ENCODE measurements around the gene B4GALT3.
A peak's percentile ranks its signal among the peaks of the same experiment; 100 is the strongest.

Gene B4GALT3

GRCh38 chr1:161162052-161162451 is 15.3 kb downstream of the B4GALT3 start:
- DNase-seq (ENCODE audit: low read depth): no peak

DNA sequence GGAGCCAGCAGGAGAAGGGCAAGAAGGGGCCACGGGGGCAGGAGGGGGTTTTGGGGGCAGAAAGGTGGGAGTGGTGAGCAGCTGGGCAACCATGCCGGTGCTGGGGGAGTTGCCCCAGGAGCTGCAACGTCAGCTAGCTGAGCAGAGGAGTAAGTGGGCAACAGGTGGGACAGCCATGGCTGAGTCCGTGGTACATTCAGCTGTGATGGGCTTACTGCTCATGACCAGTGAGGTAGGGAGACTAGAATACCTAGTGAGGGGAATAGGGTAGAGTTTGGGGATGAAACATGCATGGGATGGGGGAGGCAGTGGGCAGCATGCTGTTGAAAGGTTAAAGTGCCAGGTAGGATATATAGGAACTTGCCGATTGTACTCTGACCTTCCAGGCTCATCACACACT is 15.7 kb downstream of the B4GALT3 start:
- DNase-seq (ENCODE audit: low read depth): no peak

DNA sequence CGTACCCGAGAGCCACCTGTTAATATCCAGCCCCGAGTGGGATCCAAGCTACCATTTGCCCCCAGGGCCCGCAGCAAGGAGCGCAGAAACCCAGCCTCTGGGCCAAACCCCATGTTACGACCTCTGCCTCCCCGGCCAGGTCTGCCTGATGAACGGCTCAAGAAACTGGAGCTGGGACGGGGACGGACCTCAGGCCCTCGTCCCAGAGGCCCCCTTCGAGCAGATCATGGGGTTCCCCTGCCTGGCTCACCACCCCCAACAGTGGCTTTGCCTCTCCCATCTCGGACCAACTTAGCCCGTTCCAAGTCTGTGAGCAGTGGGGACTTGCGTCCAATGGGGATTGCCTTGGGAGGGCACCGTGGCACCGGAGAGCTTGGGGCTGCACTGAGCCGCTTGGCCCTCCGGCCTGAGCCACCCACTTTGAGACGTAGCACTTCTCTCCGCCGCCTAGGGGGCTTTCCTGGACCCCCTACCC is 16.6 kb downstream of the B4GALT3 start:
- DNase-seq (ENCODE audit: low read depth): no peak

GRCh38 chr1:161159913-161160243 is 17.4 kb downstream of the B4GALT3 start:
- DNase-seq (ENCODE audit: low read depth): no peak

DNA sequence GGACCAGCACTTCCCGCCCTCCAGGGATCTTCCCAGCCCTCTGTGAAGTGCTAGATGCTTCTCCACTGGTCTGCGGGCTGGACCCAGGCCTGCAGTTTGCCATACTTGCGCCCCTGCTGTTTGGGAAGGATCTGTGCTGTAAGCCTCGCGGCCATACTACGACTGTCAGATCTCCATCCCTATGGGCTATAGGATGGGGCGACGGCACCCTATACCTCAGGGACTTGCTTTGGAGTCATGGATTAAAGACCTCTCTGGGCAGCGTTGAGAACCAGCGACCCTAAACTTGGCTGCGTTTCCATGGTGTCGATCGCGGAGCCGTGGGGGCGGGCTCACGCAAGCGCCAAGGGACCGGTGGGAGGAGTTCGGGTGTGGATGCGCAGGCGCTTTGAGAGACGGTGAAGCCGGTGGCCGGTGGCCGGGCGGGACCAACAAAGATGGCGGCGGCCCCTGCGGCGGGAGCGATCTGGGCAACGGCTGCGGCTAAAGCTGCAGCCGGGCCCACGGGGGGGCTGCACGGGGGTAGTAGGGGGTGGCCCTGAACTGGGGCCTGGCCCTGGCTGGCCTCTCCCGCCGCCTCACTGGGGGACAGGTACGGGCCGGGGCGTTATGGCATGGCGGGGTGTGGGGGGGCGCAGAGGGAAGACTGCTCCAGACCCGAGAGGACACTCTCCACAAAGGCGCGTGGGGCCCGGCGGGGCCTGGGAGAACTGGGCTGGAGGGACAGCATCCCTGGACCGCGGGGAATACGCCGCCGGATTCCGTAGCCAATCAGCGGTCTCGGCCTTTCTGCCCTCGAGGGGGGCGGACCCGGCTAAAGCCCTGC is 18.0 kb downstream of the B4GALT3 start, which contains the start of gene USP21:
USP21 (plus strand) TSS at position 414 of the 826 bp plus-strand sequence. CDS start 1,141 bp downstream, outside the sequence.
- peak; percentile 86 for DNase-seq (ENCODE audit: low read depth)

- no peak for DNase-seq (ENCODE audit: low read depth)
Measured at GRCh38 chr1:161158316-161159010, 18.8 kb downstream of the B4GALT3 start.

- DNase-seq (ENCODE audit: low read depth): no peak
Measured at GRCh38 chr1:161157867-161158266, 19.4 kb downstream of the B4GALT3 start.

- no peak for DNase-seq (ENCODE audit: low read depth)
Measured at GRCh38 chr1:161153682-161154337, 23.5 kb downstream of the B4GALT3 start, which contains the start of gene UFC1. Gene UFC1, plus strand, starts transcription at chr1:161153978. Its CDS starts 20 bp downstream, at chr1:161153998.

DNA sequence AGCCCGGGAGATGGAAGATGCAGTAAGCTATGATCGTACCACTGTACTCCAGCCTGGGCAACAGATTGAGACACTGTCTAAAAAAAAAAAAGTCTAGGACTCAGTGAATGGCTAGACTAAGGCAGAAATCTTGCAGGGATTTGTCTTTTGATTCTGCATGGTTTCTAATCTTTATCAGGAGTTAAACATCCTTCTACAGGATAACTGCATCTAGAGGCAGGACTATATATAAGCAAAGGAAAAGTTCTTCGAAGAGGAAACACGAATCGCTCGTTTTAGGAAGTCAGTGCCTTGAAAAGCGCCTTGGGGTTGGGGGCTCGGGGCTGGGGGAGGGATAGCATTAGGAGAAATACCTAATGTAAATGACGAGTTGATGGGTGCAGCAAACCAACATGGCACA is 24.1 kb downstream of the B4GALT3 start:
- no peak for DNase-seq (ENCODE audit: low read depth)

- DNase-seq (ENCODE audit: low read depth): no peak
Measured at GRCh38 chr1:161145832-161146231, 31.5 kb downstream of the B4GALT3 start.

DNA sequence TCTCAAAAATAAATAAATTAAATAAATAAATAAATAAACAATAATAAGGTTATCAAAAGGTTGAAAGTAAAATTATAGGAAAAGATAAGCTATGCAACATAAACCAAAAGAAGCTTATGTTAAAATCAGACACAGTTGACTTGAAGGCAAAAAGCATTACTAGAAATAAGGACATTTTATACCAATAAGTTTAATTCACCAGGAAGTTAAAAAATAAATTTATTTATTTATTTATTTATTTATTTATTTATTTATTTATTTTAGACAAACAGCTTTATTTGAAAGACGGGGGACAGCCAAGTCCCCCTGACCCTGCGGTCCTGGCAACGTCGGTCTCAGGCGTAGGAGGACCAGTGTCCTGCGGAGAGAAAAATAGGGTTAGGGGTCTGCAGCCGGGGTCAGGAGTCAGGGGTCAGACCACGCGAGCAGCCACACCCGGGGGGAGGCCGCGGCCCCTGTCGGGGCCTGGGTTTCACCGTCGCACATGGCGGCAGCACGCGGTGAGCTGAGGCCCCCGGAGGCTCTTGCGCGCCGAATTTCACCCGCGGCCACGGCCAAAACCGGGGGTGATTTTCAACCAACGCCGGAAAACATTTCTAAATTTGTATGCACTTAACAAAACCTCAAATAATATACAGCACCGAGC is 36.4 kb downstream of the B4GALT3 start:
- no peak for DNase-seq (ENCODE audit: low read depth)

GRCh38 chr1:161139766-161140165 is 37.5 kb downstream of the B4GALT3 start:
- no peak for DNase-seq (ENCODE audit: low read depth)

DNA sequence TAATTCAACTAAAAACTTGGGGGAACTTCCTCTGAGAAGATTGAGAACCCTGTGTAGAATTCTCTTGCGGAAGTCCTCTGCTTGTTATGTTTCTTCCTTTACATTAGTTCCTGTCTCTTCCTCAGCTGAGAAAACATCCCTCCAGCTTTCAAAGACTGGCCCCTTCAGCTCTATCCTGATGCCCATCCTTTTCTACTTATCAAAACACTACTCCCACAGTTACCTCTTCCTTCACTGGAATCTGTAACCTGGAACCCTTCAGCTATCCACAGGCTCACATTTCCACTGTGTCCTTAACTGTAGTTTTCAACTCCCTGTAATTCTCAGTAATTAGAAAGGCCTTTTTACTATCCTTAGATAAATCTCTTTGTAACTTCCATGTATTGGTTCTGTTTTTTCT is 38.9 kb downstream of the B4GALT3 start:
- DNase-seq (ENCODE audit: low read depth): no peak

DNA sequence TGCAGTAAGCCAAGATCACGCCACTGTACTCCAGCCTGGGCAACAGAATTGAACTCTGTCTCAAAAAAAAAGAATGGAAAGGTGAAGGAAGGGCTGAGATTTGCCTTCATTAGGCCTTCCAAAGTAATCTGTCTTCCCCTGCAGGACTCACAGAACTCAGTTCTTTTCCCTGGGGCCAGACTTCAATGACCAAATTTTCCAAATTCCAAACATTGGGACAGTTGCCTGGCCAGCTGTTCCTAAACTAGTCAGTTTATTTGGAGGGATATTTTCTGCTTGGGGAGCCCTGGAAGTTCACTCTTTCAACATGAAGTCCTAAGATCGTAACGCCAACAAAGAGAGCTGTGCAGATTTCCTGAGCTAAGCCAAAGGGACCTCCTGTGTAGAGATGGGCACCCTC is 39.4 kb downstream of the B4GALT3 start:
- no peak for DNase-seq (ENCODE audit: low read depth)

DNA sequence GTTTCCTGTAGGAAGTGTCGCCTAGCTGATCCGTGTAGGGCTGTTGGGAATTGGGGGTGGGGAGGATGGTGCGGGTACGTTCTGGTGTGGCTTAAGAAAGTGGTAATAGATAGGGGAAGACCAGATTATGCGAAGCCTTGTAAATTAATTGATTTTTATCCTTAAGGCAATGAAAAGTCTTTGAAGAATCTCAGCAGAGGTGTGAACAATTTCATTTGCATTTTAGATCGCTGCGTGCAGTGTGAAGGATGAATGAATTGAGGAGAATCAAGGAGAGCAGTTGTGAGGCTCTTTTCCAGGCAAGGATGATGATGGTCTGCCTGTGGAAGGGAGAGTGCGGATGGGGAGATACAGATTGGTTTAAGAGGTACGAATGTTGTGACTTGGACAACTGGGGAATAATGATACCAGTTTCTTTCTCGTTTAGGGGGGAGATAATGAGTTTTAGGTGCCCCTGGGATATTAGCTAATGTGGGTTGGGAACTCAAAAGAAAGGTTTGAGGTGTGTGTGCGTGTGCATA is 44.0 kb downstream of the B4GALT3 start:
- no peak for DNase-seq (ENCODE audit: low read depth)

- peak; percentile 70 for DNase-seq (ENCODE audit: low read depth)
Measured at GRCh38 chr1:161132410-161133219, 44.7 kb downstream of the B4GALT3 start, which contains the start of gene DEDD. Gene DEDD, minus strand, starts transcription at chr1:161132667. Its CDS starts 8,205 bp downstream, at chr1:161124462.

GRCh38 chr1:161131523-161132409 is 45.5 kb downstream of the B4GALT3 start:
- no peak for DNase-seq (ENCODE audit: low read depth)

GRCh38 chr1:161130266-161130665 is 47.0 kb downstream of the B4GALT3 start:
- no peak for DNase-seq (ENCODE audit: low read depth)

DNA sequence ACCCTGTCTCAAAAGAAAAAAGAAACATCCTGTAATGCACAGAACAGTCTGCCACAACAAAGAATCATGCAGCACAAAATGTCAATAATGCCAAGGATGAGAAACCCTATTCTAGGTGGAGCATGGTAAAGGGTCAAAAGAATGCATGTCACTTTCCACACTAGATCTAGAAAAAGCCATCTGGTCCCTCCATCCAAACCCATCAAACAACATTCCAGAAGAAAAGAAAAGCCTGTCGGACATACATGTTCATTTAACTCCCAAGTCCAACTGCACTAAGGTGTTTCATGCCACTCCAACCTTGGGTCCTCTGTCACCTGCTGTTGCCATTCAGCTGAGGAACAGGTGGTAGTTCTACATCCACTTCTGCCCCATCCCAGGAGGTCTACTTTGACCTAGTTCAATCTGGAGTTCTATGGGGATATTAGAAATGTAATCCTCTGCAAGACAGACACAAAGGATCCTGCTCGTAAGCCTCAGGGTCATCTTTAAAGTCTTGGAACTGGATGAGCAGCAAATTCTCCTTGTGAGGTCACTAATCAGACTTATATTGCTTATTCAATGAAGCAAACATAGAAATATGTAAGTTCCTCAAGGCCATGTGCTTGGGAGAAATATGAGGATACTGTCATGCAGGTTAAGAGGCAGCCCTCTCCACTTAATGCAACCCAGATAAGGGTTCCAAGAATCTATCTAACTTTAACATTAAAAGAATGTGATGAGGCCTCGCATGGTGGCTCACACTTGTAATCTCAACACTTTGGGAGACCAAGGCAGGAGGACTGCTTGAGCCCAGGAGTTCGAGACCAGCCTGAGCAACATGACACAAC is 48.5 kb downstream of the B4GALT3 start:
- no peak for DNase-seq (ENCODE audit: low read depth)

All from stimulated activated CD8-positive, alpha-beta memory T cell treated with anti-CD3 and anti-CD28 coated beads, Interleukin-15, amount 100 ng/mL, for 24 hours (primary cell).